SK-N-SH (cell line): Measurements from ENCODE around the gene CRNN. TPM values are rescaled to one million over a fixed set of nuclear protein-coding genes. Genes with fewer than 3 reads are reported as not detected.

Source experiments
- CTCF ChIA-PET: fragments of 300-600, 350-600 bp; formaldehyde crosslinking; extraction: SDS; loops from one replicate; lab custom pipeline; 2021; lab: Yijun Ruan, JAX
- POLR2A ChIA-PET: fragments of 350-600 bp; sonication (Branson Sonifier 250); formaldehyde crosslinking; extraction: SDS; loops from one replicate; lab custom pipeline; 2020; ENCODE audit warnings: antibody characterized with exemption, inconsistent platforms; lab: Yijun Ruan, JAX
- DNase-seq: peaks from one replicate; pipeline ENCODE4 v3.0.0; 2012
- H2AFZ ChIP-seq: fragments of 200-600 bp; sonication (generic); 2 replicates; pipeline ENCODE4 v1.8.1; 2016; ENCODE audit warnings: antibody characterized with exemption, mild to moderate bottlenecking, low read depth
- H3F3A ChIP-seq: fragments of 200-600 bp; sonication (generic); replicated peaks from 2 replicates; pipeline ENCODE3; 2016; ENCODE audit warnings: antibody characterized with exemption, mild to moderate bottlenecking; ENCODE audit not compliant: insufficient read depth
- H3K27ac ChIP-seq, 2 experiments: fragments of 200-500 bp in 1 of 2; fragments of 200-600 bp in 1 of 2; sonication (Bioruptor generic) in 1 of 2; sonication (generic), shearing (Covaris generic) in 1 of 2; 2 replicates each; pipeline versions ENCODE4 v1.5.1 to v1.6.1; 2014 to 2016; ENCODE audit warnings: low read depth in 2 of 2, inconsistent platforms in 1 of 2, low read length in 1 of 2, mild to moderate bottlenecking in 1 of 2, mixed read lengths in 1 of 2
- H3K27me3 ChIP-seq: fragments of 200-600 bp; sonication (generic), shearing (Covaris generic); 2 replicates; pipeline ENCODE4 v1.6.1; 2016; ENCODE audit warnings: mixed run types; ENCODE audit not compliant: insufficient read depth
- H3K36me3 ChIP-seq, 2 experiments: fragments of 200-500 bp in 1 of 2; fragments of 200-600 bp in 1 of 2; sonication (Bioruptor generic) in 1 of 2; sonication (generic) in 1 of 2; replicated peaks in 1 of 2; 2 replicates each; pipeline versions ENCODE3 to v1.5.1; 2014 to 2016; ENCODE audit warnings: low read length in 1 of 2, mild to moderate bottlenecking in 1 of 2; ENCODE audit not compliant: insufficient read depth in 2 of 2, control insufficient read depth in 1 of 2
- H3K4me1 ChIP-seq, 2 experiments: fragments of 200-500 bp in 1 of 2; fragments of 200-600 bp in 1 of 2; sonication (Bioruptor generic) in 1 of 2; sonication (generic), shearing (Covaris generic) in 1 of 2; 2 replicates each; pipeline versions ENCODE4 v1.5.1 to v1.6.1; 2014 to 2016; ENCODE audit warnings: low read depth in 1 of 2, low read length in 1 of 2, mixed run types in 1 of 2; ENCODE audit not compliant: insufficient read depth in 2 of 2, control insufficient read depth in 1 of 2
- H3K4me2 ChIP-seq: fragments of 200-600 bp; sonication (generic), shearing (Covaris generic); 2 replicates; pipeline ENCODE4 v1.6.1; 2017; ENCODE audit warnings: mixed run types
- H3K4me3 ChIP-seq, 2 experiments: fragments of 200-500 bp in 1 of 2; fragments of 200-600 bp in 1 of 2; sonication (Bioruptor generic) in 1 of 2; sonication (generic), shearing (Covaris generic) in 1 of 2; 2 replicates each; pipeline versions ENCODE4 v1.5.1 to v1.8.1; 2014 to 2016; ENCODE audit warnings: low read depth in 2 of 2, inconsistent platforms in 1 of 2, low read length in 1 of 2, mild to moderate bottlenecking in 1 of 2, mixed read lengths in 1 of 2, moderate library complexity in 1 of 2
- H3K79me2 ChIP-seq: fragments of 200-600 bp; sonication (generic); 2 replicates; pipeline ENCODE4 v1.8.1; 2017; ENCODE audit warnings: mild to moderate bottlenecking; ENCODE audit not compliant: insufficient read depth
- H3K9ac ChIP-seq: fragments of 200-600 bp; sonication (generic); 2 replicates; pipeline ENCODE4 v1.6.1; 2017; ENCODE audit warnings: mixed run types
- H3K9me2 ChIP-seq: fragments of 200-600 bp; sonication (generic); 2 replicates; pipeline ENCODE4 v1.6.1; 2017; ENCODE audit warnings: mixed run types
- H3K9me3 ChIP-seq: fragments of 200-600 bp; sonication (generic); 2 replicates; pipeline ENCODE4 v1.6.1; 2017; ENCODE audit warnings: mixed run types, mild to moderate bottlenecking, moderate library complexity
- H4K20me1 ChIP-seq: fragments of 200-600 bp; sonication (generic); 2 replicates; pipeline ENCODE4 v1.6.1; 2017; ENCODE audit warnings: mild to moderate bottlenecking, mixed run types; ENCODE audit not compliant: insufficient read depth
- ELF1 ChIP-seq: IDR thresholded peaks from 2 replicates; pipeline ENCODE4 v1.4.0; 2012
- EP300 ChIP-seq, 2 experiments: IDR thresholded peaks; 2 replicates each; pipeline versions ENCODE4 v1.4.0 to v1.6.1; 2012; ENCODE audit warnings: borderline replicate concordance in 1 of 2, low read depth in 1 of 2, low read length in 1 of 2
- FOSL2 ChIP-seq: IDR thresholded peaks from 2 replicates; pipeline ENCODE4 v1.4.0; 2012; ENCODE audit warnings: low read depth, mild to moderate bottlenecking, moderate library complexity, borderline replicate concordance
- GABPA ChIP-seq: IDR thresholded peaks from 2 replicates; pipeline ENCODE4 v1.4.0; 2012; ENCODE audit warnings: low read depth, mild to moderate bottlenecking
- GATA2 ChIP-seq: sonication (generic); formaldehyde crosslinking; IDR thresholded peaks from 2 replicates; pipeline ENCODE4 v1.5.0; 2020; ENCODE audit warnings: mild to moderate bottlenecking, missing genetic modification reagents
- MEF2A ChIP-seq: IDR thresholded peaks from 2 replicates; pipeline ENCODE4 v1.4.0; 2012; ENCODE audit warnings: low read depth, borderline replicate concordance
- NFIC ChIP-seq: IDR thresholded peaks from 2 replicates; pipeline ENCODE4 v1.4.0; 2012; ENCODE audit warnings: borderline replicate concordance
- RAD21 ChIP-seq: IDR thresholded peaks from 2 replicates; pipeline ENCODE4 v1.6.1; 2012; ENCODE audit warnings: mild to moderate bottlenecking, low read length
- RCOR1 ChIP-seq: fragments of 150-350 bp; IDR thresholded peaks from 2 replicates; pipeline ENCODE4 v1.6.1; 2017; ENCODE audit warnings: antibody characterized with exemption, low read length
- REST ChIP-seq: IDR thresholded peaks from 2 replicates; pipeline ENCODE4 v1.6.1; 2012; ENCODE audit warnings: mild to moderate bottlenecking, low read depth, low read length, moderate library complexity
- RFX5 ChIP-seq: IDR thresholded peaks from 2 replicates; pipeline ENCODE4 v1.6.1; 2012; ENCODE audit warnings: mild to moderate bottlenecking, improper control_type of control experiment, low read length
- RXRA ChIP-seq: IDR thresholded peaks from 2 replicates; pipeline ENCODE4 v1.4.0; 2012; ENCODE audit warnings: low read depth, mild to moderate bottlenecking, borderline replicate concordance
- SMC3 ChIP-seq: IDR thresholded peaks from 2 replicates; pipeline ENCODE4 v1.6.1; 2012; ENCODE audit warnings: low read depth, low read length, improper control_type of control experiment
- TAF1 ChIP-seq: IDR thresholded peaks from 2 replicates; pipeline ENCODE4 v1.6.1; 2012; ENCODE audit warnings: low read depth, mild to moderate bottlenecking, low read length, moderate library complexity, borderline replicate concordance
- TCF12 ChIP-seq: IDR thresholded peaks from 2 replicates; pipeline ENCODE4 v1.4.0; 2012
- TEAD4 ChIP-seq: IDR thresholded peaks from 2 replicates; pipeline ENCODE4 v1.4.0; 2012; ENCODE audit warnings: mild to moderate bottlenecking, borderline replicate concordance; ENCODE audit not compliant: insufficient read depth
- WGBS: methylation state at CpG from one replicate; pipeline ENCODE4 v1.1.6; 2017; ENCODE audit warnings: low lambda C conversion rate; 5-methylcytosine and 5-hydroxymethylcytosine counted together
- polyA plus RNA-seq, 3 experiments: library from polyadenylated mRNA; depleted of rRNA; stranded (reverse); fragments of >200 nt; gene quantifications; 2 replicates each; pipeline ENCODE4 v1.2.3, GENCODE V29; 2012
- small RNA-seq, 7 experiments: library from RNA; depleted of rRNA; stranded (forward); fragments of <200 nt; gene quantifications; one replicate each; pipeline ENCODE3, GENCODE V24; 2012
- TF ChIP-seq, protein P1 (sequence below): IDR thresholded peaks from 2 replicates; pipeline ENCODE4; 2012
- TF ChIP-seq, protein P2 (sequence below): fragments of 150-350 bp; IDR thresholded peaks from 2 replicates; pipeline ENCODE4 v1.6.1; 2017; ENCODE audit warnings: antibody characterized with exemption, low read length, low read depth, borderline replicate concordance
- TF ChIP-seq, protein P3 (sequence below): IDR thresholded peaks from 2 replicates; pipeline ENCODE4 v1.4.0; 2012; ENCODE audit warnings: low read depth
- TF ChIP-seq, protein P4 (sequence below): IDR thresholded peaks from 2 replicates; pipeline ENCODE4 v1.4.0; 2012; ENCODE audit warnings: low read depth, borderline replicate concordance

Gene CRNN
- polyA plus RNA-seq, 1 of the 3 experiments (the other 2 are of a cell fraction), result not detected

DNA sequence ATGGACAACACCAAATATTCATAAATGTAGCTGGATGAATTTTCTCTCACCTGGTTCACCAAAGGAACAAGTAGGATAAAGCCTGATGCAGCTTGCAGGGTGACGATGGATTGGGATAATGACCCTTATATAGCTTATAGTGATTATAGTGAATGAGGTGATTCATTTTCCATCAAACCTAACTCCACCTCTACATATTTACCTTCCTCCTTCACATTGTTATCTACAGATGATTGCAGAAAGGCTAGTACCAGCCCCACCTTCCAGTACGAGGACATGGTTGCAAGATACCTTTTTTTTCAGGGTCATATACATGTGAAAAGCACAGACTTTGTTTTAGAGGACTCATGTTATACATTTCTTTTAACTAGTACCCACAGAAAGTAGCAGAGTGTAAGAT is 54.2 kb downstream of the CRNN start, which contains the start of gene FLG2:
Gene FLG2, minus strand, starts transcription at position 101 of the 400 bp plus-strand sequence. CDS start 1,122 bp downstream, outside the sequence.
- no peak for TF ChIP-seq REST
- no peak for TF ChIP-seq NFIC
- TF ChIP-seq RAD21, result no peak
- TF ChIP-seq RFX5, result no peak
- no peak for TF ChIP-seq SMC3
- TF ChIP-seq, protein P1, sequence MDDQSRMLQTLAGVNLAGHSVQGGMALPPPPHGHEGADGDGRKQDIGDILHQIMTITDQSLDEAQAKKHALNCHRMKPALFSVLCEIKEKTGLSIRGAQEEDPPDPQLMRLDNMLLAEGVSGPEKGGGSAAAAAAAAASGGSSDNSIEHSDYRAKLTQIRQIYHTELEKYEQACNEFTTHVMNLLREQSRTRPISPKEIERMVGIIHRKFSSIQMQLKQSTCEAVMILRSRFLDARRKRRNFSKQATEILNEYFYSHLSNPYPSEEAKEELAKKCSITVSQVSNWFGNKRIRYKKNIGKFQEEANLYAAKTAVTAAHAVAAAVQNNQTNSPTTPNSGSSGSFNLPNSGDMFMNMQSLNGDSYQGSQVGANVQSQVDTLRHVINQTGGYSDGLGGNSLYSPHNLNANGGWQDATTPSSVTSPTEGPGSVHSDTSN, result no peak
- TF ChIP-seq GABPA, result no peak
- TF ChIP-seq TEAD4, result no peak
- TF ChIP-seq MEF2A, result no peak
- no peak for TF ChIP-seq RCOR1
- TF ChIP-seq, protein P2, sequence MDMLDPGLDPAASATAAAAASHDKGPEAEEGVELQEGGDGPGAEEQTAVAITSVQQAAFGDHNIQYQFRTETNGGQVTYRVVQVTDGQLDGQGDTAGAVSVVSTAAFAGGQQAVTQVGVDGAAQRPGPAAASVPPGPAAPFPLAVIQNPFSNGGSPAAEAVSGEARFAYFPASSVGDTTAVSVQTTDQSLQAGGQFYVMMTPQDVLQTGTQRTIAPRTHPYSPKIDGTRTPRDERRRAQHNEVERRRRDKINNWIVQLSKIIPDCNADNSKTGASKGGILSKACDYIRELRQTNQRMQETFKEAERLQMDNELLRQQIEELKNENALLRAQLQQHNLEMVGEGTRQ, result no peak
- TF ChIP-seq, protein P3, sequence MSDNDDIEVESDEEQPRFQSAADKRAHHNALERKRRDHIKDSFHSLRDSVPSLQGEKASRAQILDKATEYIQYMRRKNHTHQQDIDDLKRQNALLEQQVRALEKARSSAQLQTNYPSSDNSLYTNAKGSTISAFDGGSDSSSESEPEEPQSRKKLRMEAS, result no peak
- no peak for TF ChIP-seq FOSL2
- TF ChIP-seq TCF12, result no peak
- no peak for TF ChIP-seq ELF1
- no peak for TF ChIP-seq TAF1
- TF ChIP-seq RXRA, result no peak
- TF ChIP-seq GATA2, result no peak
- TF ChIP-seq EP300 (IDR thresholded peaks at IDR 0.05; ENCODE audit: borderline replicate concordance in 1 of 2, low read depth in 1 of 2, low read length in 1 of 2), result no peak
- TF ChIP-seq, protein P4, sequence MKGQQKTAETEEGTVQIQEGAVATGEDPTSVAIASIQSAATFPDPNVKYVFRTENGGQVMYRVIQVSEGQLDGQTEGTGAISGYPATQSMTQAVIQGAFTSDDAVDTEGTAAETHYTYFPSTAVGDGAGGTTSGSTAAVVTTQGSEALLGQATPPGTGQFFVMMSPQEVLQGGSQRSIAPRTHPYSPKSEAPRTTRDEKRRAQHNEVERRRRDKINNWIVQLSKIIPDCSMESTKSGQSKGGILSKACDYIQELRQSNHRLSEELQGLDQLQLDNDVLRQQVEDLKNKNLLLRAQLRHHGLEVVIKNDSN, result no peak
- no peak within 1 kb of the TSS for H3K9ac ChIP-seq
- H4K20me1 ChIP-seq, result no peaks in the 10 kb centered on the region
- no peaks in the 10 kb centered on the region for H3K36me3 ChIP-seq
- H3K4me1 ChIP-seq, result no peaks in the 10 kb centered on the region
- no peaks in the 10 kb centered on the region for H3K79me2 ChIP-seq
- no peaks in the 10 kb centered on the region for H3K9me3 ChIP-seq
- H3K4me3 ChIP-seq, result no peak within 1 kb of the TSS
- H3K27me3 ChIP-seq, result no peaks in the 10 kb centered on the region
- CTCF ChIA-PET, result interaction anchor here (0.7 to 1.4 kb wide), 2 partner anchors 12 to 275 kb away, joined by 3 to 5 read pairs; no protein-coding TSS in a partner anchor
- H3K9me2 ChIP-seq, result no peaks in the 10 kb centered on the region
- H2AFZ ChIP-seq, result no peak within 1 kb of the TSS
- POLR2A ChIA-PET, result no interaction called here
- no peaks in the 10 kb centered on the region for H3F3A ChIP-seq
- H3K4me2 ChIP-seq, result no peak within 1 kb of the TSS
- 7% methylated on average over 2 of the region's 2 CpGs for WGBS
- DNase-seq, result no peak
- H3K27ac ChIP-seq, result no peak within 1 kb of the TSS

Small RNA genes within 50 kb of the gene (small RNA-seq; reads per million reads assigned to genes)
- gene HMGN3P1, result 0 to 1.1 (median 0) reads per million in 7 experiments

Other genes starting within 250 kb of the CRNN start
- not detected in 2 replicates for gene HRNR, start 190.1 kb downstream of the CRNN start, polyA plus RNA-seq (2012; rRNA removed)
- not detected in 2 replicates for gene FLG, start 89.0 kb downstream of the CRNN start, polyA plus RNA-seq (2012; rRNA removed)
- gene FLG2, start 54.3 kb downstream of the CRNN start, polyA plus RNA-seq (2012; rRNA removed), result not detected in 2 replicates
- not detected in 2 replicates for gene LCE5A, start 96.5 kb upstream of the CRNN start, polyA plus RNA-seq (2012; rRNA removed)
- not detected in 2 replicates for gene CRCT1, start 100.2 kb upstream of the CRNN start, polyA plus RNA-seq (2012; rRNA removed)
- not detected in 2 replicates for gene LCE3E, start 152.5 kb upstream of the CRNN start, polyA plus RNA-seq (2012; rRNA removed)
- not detected in 2 replicates for gene LCE3D, start 166.3 kb upstream of the CRNN start, polyA plus RNA-seq (2012; rRNA removed)
- gene LCE3C, start 186.0 kb upstream of the CRNN start, polyA plus RNA-seq (2012; rRNA removed), result not detected in 2 replicates
- gene LCE3B, start 199.5 kb upstream of the CRNN start, polyA plus RNA-seq (2012; rRNA removed), result not detected in 2 replicates
- not detected in 2 replicates for gene LCE3A, start 208.8 kb upstream of the CRNN start, polyA plus RNA-seq (2012; rRNA removed)
- gene LCE2D, start 249.1 kb upstream of the CRNN start, polyA plus RNA-seq (2012; rRNA removed), result not detected in 2 replicates